ENCODE measurements around the gene GCLM.

GCLM gene

GRCh38 chr1:93845538-93846205 lies 63.6 kb downstream of the GCLM start:
- no peak for DNase-seq

GRCh38 chr1:93844262-93845045 lies 64.8 kb downstream of the GCLM start:
- DNase-seq = no peak

GRCh38 chr1:93842750-93843500 lies 66.3 kb downstream of the GCLM start:
- DNase-seq = no peak

- no peak for DNase-seq
These were observed 67.5 kb downstream of the GCLM start for GRCh38 chr1:93841771-93842170.

- DNase-seq = no peak
These were observed 68.2 kb downstream of the GCLM start for GRCh38 chr1:93840956-93841482.

- DNase-seq = no peak
These were observed 69.5 kb downstream of the GCLM start for GRCh38 chr1:93839753-93840152.

- DNase-seq = no peak
These were observed 69.9 kb downstream of the GCLM start for GRCh38 chr1:93839307-93839706.

GRCh38 chr1:93837961-93838360 lies 71.3 kb downstream of the GCLM start:
- DNase-seq = no peak
